ENCODE measurements around the gene IRGC.

DNA sequence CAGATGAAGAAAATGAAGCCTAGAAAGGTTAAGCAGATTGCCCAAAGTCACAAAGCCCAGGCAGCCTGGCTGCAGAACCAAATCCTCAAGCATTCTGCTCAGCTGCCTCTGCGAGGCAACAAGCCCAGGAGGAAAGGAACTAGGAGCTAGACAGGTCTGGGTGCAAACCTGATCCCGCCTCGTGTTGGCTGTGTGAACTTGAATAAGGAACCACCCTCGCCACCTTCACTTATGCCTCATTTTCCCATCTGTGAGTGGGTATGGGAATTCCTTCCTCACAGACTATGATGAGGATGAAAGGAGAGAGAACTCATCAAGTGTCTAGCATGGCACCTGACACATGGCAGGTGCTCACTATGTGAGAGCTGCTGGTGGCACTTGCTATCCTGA, 32.3 kb downstream of the IRGC start:
- TF ChIP-seq, protein P1, sequence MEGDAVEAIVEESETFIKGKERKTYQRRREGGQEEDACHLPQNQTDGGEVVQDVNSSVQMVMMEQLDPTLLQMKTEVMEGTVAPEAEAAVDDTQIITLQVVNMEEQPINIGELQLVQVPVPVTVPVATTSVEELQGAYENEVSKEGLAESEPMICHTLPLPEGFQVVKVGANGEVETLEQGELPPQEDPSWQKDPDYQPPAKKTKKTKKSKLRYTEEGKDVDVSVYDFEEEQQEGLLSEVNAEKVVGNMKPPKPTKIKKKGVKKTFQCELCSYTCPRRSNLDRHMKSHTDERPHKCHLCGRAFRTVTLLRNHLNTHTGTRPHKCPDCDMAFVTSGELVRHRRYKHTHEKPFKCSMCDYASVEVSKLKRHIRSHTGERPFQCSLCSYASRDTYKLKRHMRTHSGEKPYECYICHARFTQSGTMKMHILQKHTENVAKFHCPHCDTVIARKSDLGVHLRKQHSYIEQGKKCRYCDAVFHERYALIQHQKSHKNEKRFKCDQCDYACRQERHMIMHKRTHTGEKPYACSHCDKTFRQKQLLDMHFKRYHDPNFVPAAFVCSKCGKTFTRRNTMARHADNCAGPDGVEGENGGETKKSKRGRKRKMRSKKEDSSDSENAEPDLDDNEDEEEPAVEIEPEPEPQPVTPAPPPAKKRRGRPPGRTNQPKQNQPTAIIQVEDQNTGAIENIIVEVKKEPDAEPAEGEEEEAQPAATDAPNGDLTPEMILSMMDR (IDR thresholded peaks at IDR 0.05): no peak
- no peak for TF ChIP-seq POLR2A (IDR thresholded peaks at IDR 0.05)

All from heart left ventricle (tissue), 13 donors.